Amniotic stem cell (primary cell): ENCODE results near the gene NMRK1.

Experiments
- DNase-seq: peaks from one replicate; lab custom pipeline; 2025; lab: John Stamatoyannopoulos, UW

Gene NMRK1

DNA sequence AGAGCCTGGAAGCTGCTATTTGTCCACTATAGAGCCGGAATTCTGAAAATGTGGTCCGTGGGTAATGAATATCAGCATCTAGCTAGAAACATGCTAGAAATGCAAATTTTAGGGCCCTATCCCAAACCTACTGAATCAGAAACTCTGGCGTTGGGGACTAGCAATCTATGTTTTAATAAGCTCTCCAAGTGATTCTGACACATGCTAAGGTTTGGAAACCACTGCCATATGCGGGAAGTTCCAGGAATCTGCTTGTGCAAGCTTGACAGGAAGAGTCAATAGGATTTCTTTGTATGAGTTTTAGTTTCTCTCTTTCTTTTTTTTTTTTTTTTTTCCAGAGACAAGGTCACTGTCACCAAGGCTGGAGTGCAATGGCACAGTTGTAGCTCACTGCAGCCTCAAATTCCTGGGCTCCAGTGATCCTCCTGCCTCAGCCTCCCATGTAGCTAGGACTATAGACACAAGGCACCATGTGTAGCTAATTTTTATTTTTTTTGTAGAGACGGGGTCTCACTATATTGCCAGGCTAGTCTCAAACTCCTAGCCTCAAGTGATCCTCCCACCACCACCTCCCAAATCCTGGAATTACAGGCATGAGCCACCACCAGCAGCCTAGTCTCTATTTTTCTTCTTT lies 33.5 kb downstream of the NMRK1 start:
- DNase-seq, result no peak

DNA sequence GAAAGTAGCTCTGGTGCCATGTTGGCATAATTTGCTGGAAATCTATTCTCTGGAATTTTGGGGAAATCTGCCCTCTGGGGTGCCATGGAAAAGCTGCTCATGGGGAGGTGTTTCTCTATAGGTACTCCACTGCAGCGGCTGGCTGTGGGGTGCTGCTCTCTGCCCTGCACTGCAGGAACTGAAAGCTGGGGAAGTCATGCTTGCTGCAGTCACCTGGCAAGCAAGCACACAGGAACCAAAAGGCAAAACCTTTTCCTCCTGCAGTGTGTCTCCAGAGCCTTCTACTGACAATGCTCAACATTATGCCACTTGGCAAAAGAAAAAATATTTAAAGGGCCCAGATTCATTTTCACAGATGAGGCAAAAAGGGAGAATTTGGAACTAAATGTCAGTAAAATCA lies 34.1 kb downstream of the NMRK1 start:
- DNase-seq, result no peak

DNA sequence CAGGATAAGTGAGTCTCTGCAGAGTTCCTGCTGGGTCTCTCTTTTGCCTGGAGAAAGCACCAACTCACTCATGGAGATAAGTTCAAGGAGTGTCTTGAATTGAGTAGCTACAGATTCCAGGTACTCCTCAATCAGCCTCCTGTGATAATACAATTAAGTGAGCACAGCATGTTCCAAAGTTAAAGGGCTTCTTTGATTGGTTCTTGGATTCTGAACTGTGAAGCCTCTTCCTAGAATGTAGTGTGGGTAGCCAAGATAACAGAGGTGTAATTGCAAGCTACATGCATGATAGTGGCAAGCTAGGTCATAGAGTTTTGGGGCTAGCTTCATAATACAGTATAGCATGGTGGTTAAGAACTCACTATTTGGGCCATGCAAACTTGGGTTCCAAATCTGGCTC lies 36.7 kb downstream of the NMRK1 start:
- DNase-seq, result no peak

DNA sequence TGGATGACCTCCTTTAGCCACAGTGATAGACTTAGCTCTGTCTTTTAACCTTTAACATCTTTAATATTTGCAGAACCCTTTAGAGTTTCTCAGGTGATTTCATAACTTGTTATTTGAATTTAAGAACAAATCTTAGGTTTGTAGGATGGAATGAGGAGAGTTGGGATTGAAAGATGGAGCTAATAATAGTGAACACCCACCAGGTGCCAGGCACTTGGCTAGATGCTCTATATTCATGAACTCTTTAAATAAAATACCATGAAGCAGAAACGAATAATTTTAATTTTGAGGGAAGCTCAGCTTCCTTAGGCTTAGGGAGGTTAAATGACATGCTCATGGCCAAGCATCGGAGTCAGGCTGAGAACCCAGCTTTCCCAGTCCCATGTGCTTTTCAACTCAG lies 40.4 kb downstream of the NMRK1 start:
- DNase-seq, result no peak

DNA sequence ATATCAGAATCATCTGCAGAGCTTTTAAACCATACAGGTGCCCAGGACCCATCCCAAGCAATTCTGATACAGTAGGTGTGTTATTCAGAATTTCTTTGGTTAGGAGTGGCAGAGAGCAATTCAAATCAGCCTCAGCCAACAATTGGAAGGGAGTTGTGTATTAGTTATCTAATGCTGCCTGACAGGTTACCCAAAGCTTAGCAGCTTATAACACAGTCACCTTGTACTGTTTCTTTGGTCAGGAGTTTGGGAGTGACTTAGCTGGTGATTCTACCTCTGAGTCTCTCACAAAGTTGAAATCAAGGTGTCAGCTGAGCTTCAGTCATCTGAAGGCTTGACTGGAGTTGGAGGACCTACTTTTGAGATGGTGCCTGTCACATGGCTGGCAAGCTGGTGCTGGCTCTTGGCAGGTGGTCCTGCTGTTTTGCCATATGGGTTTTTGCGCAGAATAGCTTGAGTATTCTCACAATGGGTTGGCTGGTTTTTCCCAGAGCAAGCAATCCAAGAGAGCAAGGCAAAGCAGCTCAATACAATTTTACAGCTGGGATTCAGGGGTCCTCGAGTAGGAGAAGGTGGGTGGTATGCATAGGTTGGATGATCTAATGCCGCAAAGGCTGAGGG lies 41.1 kb downstream of the NMRK1 start:
- DNase-seq, result no peak

DNA sequence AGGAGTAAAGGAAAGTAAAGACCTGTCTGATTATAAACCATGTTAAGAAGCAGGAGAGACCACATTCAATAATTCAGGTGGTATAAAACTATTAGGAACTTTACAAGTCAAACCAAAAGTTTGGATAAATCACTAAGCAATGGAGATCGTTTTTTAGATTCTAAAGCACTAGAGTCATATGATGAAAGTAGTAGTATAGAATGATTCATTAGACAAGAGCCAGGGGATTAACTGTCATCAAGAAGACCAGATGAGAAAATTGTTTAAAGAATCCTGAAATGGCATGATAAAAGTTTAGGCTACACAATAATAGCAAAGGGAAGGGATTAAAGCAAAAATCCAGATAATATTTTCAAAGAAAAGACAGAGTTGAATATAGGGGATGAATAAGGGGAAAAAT lies 46.9 kb downstream of the NMRK1 start:
- DNase-seq, result no peak

DNA sequence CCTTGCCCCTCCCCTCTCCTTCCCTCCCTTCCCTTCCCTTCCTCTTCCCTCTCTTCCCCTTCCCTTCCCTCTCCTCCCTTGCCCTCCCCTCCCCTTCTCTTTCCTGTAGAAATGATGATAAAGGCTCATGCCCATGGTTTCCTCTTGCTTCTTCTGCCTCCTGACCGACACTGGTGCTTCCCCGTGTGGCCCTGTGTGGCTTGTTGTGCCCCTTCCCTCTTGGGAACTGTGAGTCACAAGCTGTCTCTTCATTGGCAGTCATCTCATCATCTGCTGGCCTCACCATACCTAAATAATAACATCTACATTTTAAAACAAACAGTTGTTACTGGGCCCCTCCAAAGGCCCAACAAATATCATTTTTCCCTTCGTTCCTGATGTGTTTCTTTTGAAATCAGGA lies 48.2 kb downstream of the NMRK1 start:
- DNase-seq, result no peak

DNA sequence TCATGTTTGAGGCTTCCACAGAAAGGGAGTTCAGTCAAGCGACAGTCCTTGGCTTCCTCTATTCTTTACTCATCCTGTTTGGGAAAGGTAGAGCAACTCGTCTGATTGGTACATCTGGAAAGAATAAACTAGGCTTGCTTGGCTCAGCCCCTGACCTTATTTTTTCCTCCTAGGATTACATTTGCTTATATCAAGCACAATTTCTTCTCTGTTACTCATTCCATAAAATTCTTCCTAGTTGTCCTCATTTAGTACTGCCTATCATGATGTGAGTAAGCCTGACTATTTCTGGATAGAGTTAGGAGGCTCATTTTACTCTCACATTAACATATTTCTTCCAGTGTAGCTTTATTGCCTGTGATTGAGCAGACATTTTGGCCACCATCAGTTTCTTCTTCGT lies 48.9 kb downstream of the NMRK1 start:
- DNase-seq, result peak; percentile 59

DNA sequence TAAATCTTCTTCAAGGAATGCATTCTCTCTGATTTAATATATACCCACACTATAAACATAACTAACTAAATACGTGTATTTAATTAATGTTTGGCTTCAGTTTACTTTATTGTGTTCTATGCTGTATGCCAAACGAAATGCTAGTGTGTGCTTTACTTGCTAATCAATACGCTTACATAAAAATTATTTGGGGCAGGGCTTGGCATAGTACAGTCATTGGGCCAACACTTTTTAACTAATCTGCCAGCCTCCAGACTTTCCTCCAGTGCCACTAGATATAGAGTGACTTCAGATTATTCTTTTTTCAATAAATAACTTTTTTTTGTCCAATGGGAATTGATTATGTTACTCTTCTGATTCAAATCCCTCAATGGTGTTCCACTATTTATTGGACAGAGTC lies 51.2 kb downstream of the NMRK1 start:
- no peak for DNase-seq

DNA sequence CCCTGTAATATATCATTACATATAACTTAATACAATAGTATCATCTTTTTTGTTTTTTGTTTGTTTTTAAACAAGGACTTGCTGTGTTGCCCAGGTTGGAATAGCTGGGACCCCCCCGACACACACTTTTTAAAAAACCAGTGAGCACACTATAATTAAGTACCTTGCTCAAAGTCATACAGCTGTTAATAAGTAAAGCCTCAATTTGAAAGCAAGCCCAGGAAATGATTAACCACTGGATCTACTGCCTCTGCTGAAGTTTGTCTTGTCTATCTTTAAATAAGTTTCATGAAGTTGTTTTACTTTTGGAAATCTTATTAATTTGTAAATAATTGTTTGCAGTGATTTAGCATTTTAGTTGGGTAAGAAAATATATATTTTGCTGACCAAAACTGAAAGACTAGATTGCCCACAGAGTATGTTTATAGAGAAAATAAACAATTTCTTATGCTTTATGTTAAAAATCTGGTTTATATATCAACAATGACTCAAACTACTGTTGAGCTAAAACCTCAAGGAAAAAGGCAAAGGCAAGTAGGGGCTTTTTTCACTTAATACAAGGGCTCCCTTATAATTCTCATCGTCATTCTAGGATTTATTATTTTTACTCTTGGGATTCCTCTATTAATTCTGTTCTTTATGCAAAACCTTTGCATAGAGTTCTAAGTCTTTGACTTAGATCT lies 54.0 kb downstream of the NMRK1 start:
- DNase-seq, result no peak

DNA sequence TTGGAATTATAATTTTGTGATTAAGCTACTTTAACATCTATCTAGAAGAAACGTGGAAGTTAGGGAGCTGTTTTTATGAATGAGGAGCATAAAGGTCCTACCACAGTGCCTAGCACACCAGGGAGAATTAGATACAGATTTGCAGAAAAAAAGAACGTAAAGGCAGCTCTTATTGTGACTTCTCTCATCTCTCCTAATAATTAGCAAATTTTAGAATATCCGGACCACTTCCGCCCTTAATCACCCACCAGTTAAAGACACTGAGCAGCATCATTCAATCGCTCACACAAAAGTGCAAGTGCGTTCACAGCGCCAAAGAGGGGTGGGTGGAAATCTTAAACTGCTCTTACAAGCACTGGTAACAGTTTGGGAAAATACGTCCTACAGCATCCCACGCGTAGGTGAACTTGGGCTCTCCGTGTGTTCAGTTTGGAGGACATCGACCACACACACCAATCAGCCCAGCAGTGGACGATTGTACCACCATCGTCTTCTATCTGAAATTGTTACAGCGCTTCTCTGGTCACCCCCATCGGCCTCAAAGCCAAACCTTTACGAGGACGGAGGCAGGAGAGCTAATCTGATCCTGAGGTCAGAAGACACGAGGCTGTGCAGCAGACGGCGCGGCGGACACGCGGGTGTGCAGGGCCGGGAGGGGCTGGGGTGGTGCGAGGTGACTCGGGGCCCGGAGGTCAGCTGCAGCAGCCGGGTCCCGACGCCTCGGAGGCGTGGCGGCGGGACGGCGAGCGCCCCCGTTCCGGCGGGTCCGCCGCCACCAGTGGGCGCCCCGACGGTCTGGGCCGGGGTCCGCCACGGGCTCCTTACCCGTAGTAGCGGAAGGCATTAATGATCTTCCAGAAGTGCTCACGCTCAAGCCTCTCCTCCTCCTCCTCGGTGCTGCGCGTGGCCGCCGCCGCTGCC lies 60.5 kb downstream of the NMRK1 start:
- DNase-seq, result no peak

DNA sequence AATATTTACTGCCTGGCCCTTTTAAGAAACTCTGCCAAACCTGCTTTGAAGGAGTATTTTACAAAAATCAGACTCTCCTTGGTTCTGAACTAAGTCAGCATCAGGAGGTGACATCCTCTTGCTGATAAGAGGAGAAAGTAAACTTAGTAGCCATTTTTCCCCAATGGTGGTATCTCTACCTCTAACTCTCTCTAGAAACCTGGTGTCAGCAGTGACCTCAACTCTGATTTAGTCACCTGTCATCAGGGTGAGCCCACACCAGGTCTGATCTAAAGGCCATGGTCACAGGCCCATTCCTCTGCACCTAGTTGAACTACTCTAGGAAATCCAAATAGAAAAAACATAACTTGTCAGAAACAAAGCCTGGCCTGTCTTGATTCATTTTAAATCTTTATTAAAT lies 64.1 kb downstream of the NMRK1 start:
- DNase-seq, result no peak

DNA sequence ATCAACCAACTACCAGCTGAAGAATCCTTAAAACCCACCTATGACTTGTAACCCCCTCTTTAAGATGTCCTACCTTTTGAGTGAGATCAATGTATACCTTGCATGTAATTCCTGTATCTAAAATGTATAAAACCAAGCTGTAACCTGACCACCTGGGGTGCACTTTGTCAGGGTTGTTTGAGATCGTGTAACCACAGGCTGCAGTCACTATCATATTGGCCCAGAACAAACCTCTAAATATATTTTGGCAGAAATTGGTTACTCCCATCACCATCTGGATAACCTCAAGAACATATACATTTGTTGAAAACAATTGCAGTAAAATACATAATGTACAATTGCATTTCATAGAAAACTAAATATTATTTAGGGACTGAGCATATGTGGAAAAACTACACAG lies 68.3 kb downstream of the NMRK1 start:
- DNase-seq, result no peak

DNA sequence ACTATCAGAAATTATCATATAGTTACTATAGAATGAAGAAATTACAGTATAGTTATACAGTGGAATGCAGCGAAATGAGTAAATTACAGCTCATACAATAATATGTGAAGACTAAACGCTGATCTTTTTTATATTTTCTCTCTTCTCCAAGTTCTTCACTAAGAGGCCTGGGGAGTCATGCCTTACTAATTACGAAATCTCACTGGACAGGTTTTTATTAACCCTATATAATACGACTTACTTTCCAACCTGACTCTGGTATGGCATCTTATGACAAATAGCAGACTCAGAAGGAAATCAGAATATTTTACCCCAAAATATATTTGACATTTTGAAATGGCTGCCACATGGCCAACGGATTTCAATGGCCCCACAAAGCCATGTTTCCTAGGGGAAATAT lies 68.9 kb downstream of the NMRK1 start:
- no peak for DNase-seq

DNA sequence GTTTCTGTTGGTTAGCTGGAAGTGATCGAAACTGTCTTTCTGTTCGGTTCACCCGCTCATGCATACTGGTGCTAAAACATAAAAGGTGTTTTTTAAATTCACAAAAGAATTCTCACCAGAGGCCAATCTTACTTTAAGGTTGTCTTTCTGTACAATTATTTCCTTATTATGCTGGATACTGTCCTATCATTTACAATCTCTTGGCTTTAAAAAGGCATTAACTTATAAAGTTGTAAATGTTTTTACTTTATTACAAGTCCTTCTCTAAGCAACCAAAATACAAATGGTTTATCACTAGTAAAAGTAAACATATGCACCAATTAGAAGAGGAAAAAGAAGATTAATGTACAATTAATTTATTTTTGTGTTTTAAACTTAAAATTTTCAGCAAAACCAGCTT lies 70.6 kb downstream of the NMRK1 start:
- no peak for DNase-seq

DNA sequence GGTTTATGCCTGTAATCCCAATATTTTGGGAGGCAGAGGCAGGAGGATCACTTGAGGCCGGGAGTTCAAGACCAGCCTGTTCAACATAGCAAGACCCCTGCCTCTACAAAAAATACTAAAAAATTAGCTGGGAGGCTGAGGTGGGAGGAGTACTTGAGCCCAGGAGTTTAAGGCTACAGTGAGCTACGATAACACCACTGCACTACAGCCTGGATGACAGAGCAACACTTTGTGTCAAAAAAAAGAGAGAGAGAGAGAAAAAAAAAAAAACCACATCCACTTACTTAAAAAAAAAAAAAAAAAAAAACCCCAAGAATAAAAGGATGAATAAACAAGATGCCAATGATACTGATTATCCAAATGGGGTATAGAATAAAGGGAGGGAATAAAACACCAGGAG lies 74.2 kb downstream of the NMRK1 start:
- no peak for DNase-seq
